ENCODE data around the gene RAB3IL1.

DNA sequence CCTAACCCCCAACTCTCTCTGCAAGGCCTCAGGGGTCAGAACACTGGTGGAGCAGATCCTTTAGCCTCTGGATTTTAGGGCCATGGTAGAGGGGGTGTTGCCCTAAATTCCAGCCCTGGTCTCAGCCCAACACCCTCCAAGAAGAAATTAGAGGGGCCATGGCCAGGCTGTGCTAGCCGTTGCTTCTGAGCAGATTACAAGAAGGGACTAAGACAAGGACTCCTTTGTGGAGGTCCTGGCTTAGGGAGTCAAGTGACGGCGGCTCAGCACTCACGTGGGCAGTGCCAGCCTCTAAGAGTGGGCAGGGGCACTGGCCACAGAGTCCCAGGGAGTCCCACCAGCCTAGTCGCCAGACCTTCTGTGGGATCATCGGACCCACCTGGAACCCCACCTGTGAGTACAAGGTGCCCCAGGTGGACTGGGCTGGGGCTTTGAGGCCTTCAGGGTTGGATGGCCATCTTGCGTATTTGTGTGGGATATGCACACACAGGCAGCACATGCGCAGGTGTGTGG is 32.7 kb upstream of the RAB3IL1 start, which contains the start of gene BEST1:
- TF ChIP-seq, protein P1, sequence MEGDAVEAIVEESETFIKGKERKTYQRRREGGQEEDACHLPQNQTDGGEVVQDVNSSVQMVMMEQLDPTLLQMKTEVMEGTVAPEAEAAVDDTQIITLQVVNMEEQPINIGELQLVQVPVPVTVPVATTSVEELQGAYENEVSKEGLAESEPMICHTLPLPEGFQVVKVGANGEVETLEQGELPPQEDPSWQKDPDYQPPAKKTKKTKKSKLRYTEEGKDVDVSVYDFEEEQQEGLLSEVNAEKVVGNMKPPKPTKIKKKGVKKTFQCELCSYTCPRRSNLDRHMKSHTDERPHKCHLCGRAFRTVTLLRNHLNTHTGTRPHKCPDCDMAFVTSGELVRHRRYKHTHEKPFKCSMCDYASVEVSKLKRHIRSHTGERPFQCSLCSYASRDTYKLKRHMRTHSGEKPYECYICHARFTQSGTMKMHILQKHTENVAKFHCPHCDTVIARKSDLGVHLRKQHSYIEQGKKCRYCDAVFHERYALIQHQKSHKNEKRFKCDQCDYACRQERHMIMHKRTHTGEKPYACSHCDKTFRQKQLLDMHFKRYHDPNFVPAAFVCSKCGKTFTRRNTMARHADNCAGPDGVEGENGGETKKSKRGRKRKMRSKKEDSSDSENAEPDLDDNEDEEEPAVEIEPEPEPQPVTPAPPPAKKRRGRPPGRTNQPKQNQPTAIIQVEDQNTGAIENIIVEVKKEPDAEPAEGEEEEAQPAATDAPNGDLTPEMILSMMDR (IDR thresholded peaks at IDR 0.05; ENCODE audit: insufficient read depth, low read length) = no peak
- no peak for TF ChIP-seq SPI1 (IDR thresholded peaks at IDR 0.05; ENCODE audit: borderline replicate concordance, low read depth)
- TF ChIP-seq, protein P2, sequence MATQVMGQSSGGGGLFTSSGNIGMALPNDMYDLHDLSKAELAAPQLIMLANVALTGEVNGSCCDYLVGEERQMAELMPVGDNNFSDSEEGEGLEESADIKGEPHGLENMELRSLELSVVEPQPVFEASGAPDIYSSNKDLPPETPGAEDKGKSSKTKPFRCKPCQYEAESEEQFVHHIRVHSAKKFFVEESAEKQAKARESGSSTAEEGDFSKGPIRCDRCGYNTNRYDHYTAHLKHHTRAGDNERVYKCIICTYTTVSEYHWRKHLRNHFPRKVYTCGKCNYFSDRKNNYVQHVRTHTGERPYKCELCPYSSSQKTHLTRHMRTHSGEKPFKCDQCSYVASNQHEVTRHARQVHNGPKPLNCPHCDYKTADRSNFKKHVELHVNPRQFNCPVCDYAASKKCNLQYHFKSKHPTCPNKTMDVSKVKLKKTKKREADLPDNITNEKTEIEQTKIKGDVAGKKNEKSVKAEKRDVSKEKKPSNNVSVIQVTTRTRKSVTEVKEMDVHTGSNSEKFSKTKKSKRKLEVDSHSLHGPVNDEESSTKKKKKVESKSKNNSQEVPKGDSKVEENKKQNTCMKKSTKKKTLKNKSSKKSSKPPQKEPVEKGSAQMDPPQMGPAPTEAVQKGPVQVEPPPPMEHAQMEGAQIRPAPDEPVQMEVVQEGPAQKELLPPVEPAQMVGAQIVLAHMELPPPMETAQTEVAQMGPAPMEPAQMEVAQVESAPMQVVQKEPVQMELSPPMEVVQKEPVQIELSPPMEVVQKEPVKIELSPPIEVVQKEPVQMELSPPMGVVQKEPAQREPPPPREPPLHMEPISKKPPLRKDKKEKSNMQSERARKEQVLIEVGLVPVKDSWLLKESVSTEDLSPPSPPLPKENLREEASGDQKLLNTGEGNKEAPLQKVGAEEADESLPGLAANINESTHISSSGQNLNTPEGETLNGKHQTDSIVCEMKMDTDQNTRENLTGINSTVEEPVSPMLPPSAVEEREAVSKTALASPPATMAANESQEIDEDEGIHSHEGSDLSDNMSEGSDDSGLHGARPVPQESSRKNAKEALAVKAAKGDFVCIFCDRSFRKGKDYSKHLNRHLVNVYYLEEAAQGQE (IDR thresholded peaks at IDR 0.05; ENCODE audit: insufficient replicate concordance, low read depth) = no peak
- no peak for TF ChIP-seq GABPA (IDR thresholded peaks at IDR 0.05; ENCODE audit: low read depth)
- no peak for TF ChIP-seq POLR2AphosphoS5 (IDR thresholded peaks at IDR 0.05; ENCODE audit: low read depth)

All from HL-60 (cell line).